ENCODE results near the gene MED13L. TPM values are rescaled to one million over a fixed set of nuclear protein-coding genes. Genes with fewer than 3 reads are reported as not detected.
A peak's percentile ranks its signal among the peaks of the same experiment; 100 is the strongest.

MED13L gene
- total RNA-seq, 1 experiment from 2014 or later, result 32.1 TPM

DNA sequence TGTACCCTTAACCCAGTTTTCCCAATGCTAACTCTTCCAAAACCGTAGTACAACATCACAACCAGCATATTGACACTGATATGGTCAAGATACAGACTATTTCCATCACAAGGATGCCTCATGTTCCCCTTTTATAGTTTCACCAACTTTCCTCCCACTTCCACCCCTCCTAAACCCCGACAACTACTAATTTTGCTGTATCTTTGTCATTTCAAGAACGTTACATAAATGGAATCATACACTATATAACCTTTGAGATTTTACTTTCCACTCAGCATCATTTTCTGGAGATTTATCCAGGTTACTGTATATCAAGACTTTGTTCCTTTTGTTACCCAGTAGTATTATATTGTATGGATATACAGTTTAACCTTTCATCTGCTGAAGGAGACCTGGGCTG is 88.9 kb downstream of the MED13L start:
- no peak for DNase-seq (ENCODE audit: extremely low read depth, low read depth)

GRCh38 chr12:116187151-116187511 is 90.4 kb downstream of the MED13L start:
- DNase-seq (ENCODE audit: extremely low read depth, low read depth), result no peak

DNA sequence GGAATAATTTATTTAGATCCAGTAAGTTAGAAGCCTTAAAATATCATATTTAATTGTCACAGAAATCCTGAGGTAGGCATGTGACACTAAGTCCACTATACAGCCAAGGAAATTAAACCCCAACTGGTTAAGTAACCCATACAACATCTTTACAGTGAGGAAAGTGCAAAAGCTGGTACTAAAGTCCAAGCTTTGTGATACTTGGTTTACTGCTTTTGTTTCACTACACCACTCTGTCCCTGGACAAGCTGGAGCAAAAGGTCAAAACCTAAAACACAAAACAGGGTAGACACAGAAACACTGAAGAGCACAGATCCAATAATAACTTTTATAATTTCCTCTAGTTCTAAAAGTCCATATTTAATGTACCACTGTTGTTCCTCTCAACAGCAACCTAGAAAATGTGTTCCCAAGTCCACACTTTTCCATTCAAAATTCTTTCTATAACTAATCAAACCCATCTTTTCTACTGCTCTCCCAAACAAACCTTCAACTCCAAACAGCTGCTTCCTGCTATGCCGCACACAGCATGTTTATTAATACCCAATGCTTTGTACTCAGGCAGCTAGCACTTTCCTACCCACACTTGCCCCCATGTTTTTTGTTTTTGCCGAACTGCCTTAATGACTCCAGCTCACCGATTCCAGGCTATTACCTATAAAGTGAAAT is 90.9 kb downstream of the MED13L start:
- no peak for DNase-seq (ENCODE audit: extremely low read depth, low read depth)

DNA sequence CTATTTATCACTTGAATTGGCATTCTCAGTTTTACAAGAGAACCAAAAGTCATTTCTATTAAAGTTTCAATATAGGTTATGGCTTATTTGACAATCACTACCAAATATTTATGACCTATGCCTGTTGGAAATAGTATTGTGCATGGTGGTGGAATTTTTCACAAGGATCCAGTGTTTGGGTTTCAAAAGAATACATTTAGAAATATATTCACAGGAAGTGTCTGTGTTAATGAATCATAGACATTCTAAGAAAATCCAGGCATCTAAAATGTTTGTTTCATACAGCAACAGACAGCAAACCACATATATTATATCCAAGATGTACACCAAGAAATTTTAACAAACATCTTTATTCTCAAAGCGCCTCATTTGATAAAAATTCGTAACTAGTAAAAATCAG is 92.7 kb downstream of the MED13L start:
- DNase-seq (ENCODE audit: extremely low read depth, low read depth), result no peak

DNA sequence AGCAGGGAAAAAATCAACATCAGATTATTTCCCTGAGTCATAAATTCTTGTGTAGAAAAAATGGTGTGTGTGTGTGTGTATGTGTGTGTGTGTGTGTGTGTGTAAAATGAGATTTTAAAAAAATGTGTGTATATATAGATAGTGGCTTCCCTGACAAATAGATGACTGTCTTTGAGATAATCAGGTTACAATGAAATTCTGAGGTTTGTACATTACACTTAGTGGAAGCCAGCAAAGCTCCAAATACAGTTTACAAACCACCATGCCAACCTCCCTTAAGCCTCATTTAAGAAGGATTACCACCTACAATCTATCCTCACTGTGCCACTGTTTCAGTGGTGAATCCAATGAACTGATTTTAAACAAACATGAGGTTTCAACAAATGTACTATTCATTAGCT is 93.8 kb downstream of the MED13L start:
- DNase-seq (ENCODE audit: extremely low read depth, low read depth), result no peak

DNA sequence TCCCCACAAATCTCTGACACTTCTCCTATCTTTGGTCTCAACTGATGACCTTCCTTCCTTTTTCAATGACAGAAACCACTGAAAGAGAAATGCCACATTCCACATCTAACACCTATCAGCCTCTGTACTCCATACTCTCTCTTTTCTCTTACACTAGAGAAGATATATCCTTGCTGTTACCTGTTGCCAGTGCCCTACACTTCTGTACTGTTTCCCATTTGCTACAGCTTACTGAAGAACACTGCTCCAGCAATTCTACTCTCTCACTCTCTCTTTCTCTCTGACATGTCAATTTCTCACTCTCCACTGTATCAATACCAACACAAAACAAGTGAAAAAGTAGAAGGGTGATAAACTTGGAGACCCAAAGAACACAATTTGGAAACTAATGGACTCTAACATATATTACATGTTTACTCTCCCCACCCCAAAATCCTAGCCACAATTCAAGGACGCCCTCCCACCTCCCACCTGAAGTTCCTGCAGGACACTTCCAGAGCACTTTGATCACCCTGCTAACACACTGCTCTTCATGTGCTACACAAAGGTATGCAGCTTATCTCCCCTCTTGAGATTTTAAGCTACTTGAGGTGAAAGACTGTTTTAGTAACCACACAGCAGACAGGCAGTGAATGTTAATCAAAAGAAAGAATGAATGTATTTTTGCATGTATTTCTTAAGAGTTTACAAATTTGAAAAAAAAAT is 95.0 kb downstream of the MED13L start:
- no peak for DNase-seq (ENCODE audit: extremely low read depth, low read depth)

GRCh38 chr12:116180448-116180847 is 97.0 kb downstream of the MED13L start:
- DNase-seq (ENCODE audit: extremely low read depth, low read depth), result no peak

DNA sequence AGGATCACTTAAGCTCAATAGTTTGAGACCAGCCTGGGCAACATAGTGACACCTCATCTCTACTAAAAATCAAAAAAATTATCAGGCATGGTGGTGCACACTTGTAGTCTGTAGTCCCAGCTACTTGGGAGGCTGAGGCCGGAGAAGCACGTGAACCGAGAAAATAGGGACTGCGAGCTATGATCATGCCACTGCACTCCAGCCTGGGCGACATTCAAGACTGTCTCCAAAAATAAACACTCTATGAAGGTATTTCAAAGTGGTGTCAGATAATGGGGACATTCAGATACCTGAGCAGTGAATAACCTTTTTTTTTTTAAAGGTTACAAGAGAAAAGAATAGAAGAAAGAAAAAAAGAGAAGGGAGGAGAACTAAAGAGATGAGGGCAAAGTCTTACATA is 98.1 kb downstream of the MED13L start:
- no peak for DNase-seq (ENCODE audit: extremely low read depth, low read depth)

- DNase-seq (ENCODE audit: extremely low read depth, low read depth), result no peak
Measured at GRCh38 chr12:116177017-116177416, 100.5 kb downstream of the MED13L start.

DNA sequence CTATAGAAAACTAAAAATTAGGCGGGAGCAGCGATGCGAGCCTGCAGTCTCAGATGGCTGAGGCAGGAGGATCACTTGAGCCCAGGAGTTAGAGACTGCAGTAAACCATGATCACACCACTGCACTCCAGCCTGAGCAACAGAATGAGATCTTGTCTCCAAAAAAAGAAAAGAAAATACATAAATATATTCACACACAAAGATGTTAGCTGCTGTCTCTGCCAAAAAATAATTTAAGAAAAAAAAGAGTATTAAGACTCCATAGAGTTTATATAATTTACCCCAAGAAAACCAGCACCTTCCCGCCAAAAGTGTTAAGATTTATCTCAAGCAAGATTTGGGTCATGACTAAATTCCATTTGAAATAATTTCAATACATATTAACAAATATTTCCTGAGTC is 102.6 kb downstream of the MED13L start:
- DNase-seq (ENCODE audit: extremely low read depth, low read depth), result no peak

DNA sequence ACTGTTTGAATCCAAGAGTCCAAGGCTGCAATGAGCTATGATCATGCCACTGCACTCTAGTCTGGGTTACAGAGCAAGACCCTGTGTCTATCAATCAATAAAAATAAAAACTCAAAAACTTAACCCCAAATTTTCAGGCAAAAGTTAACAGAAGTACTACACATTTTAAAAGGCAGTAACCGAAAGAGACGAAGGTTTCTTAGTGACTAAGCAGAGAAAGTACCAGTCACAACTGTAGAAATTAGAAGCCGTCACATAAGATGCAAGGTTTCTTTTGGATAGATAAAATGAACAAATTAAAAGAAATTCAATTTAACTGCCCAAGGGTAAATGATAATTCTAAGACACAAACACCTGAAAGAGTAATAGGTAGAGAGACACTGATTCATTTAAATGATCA is 103.5 kb downstream of the MED13L start:
- DNase-seq (ENCODE audit: extremely low read depth, low read depth), result no peak

DNA sequence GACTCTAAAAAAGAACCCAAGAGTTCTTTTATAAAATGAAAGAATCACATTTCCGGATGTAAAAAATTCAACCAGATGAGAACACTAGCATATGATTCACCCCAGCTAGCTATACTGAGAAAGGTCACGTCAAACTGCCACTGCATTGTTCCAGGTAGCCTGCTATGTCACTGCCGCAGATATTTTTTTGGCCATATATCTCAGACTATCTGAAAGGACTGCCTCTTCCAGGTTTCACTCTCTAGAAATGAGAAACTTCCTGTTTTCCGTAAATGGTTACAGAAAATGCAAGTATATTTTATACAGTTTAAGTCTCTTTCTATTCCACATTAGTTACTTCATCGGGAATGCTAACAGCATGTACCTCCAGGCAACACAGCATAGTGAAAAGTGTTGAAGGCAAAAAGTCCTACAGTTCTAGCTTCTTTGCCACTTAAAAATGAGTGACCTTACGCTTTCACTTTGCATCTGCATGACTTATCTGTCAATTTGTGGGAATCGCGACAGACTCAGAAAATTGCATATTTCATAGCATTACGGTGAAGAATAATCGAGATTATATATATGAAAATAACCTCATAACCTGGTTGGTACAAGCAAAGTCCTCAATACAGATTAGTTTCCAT is 105.2 kb downstream of the MED13L start:
- no peak for DNase-seq (ENCODE audit: extremely low read depth, low read depth)

DNA sequence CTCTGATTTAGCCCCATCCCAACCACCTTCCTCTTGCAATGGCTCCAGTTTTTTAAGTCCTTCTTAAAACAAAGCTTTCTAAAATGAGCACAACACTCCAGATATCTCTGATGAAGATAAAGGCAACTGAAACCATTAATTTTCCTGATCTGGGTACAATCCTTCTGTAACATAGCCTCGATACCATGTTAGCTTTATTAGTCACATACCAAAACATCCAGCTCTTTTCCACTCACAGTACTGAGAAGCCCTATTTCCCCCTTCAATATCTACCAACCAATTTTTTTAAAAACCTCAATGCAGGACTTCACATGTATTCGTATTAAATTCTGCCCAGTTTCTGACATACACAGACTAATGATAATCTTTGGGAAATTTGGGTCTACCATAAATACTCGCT is 105.9 kb downstream of the MED13L start:
- no peak for DNase-seq (ENCODE audit: extremely low read depth, low read depth)

- no peak for DNase-seq (ENCODE audit: extremely low read depth, low read depth)
Measured at GRCh38 chr12:116169071-116169470, 108.4 kb downstream of the MED13L start.

GRCh38 chr12:116166306-116166705 is 111.2 kb downstream of the MED13L start:
- no peak for DNase-seq (ENCODE audit: extremely low read depth, low read depth)

DNA sequence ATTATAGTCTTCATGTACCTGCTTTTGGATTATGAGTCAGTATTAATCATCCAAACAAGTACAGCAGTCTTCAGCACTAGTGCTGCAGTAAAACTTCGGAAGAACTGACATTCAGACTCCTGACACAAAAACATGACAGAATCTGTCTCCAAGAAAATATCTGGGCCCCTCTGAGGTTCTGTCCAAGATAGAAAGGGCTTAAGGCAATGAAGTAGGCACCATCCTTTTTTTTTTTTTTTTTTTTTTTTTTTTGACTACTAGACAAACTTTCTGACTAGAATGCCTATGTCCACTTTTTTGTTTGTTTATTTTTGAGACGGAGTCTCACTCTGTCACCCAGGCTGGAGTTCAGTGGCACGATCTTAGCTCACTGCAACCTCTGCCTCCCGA is 112.5 kb downstream of the MED13L start:
- no peak for DNase-seq (ENCODE audit: extremely low read depth, low read depth)

GRCh38 chr12:116164250-116165035 is 113.0 kb downstream of the MED13L start:
- DNase-seq (ENCODE audit: extremely low read depth, low read depth), result no peak

GRCh38 chr12:116162071-116162470 is 115.4 kb downstream of the MED13L start:
- no peak for DNase-seq (ENCODE audit: extremely low read depth, low read depth)

DNA sequence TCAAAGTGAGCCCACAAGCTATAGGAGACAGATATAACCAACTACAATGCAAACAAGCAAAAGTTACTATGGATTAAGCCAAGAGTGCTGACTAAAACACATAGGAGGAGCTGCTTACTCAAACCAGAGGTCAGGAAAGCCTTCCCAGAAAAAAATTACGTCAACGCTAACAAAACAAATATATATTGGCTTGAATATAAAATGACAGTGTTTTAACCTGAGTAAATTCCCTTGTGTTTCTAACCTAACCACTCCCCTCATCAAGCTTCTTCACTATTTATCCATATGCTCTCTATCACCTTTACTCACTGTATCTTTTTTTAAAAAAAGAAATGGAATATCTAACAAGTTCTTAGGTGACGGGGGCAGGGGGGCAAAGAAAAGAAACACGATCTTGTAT is 115.9 kb downstream of the MED13L start:
- DNase-seq (ENCODE audit: extremely low read depth, low read depth), result no peak

DNA sequence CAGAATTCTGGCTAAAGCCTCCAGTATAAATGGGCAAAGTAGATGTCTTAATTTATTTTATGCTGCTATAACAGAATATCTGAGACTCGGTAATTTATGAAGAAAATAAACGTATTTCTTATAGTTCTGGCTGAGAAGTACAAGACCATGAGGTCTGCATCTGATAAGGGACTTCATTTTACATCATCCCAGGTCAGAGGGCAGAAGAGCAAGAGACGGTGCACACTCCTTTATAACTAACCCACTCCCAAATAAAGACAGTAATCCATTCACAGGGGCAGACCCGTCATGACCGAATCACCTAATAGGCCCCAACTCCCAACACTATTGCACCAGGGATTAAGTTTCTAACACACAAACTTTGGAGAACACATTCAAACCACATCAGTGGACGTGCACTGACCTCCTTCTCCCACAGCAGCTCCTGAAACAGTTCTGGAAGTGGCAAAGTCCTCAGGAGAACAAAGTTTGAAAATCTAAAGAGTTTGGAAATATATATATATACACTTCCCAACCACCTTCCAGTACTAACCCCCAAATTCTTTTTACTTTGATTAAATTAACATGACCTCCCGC is 116.5 kb downstream of the MED13L start:
- DNase-seq (ENCODE audit: extremely low read depth, low read depth), result no peak

- DNase-seq (ENCODE audit: extremely low read depth, low read depth), result peak; percentile 74
Measured at GRCh38 chr12:116160231-116160630, 117.3 kb downstream of the MED13L start.
